Astrocyte (in vitro differentiated cells and primary cell): Measurements from ENCODE around the gene CAPN12. TPM values are rescaled to one million over a fixed set of nuclear protein-coding genes. Genes with fewer than 3 reads are reported as not detected.

Source experiments
- DNase-seq: peaks from one replicate; pipeline ENCODE4 v3.0.0-alpha.2; 2010; ENCODE audit warnings: low read depth
- FAIRE-seq: peaks from 2 replicates; lab custom pipeline; 2011; peaks lifted over from hg19 to GRCh38; lab: Jason Lieb, UNC
- H2AFZ ChIP-seq: 2 replicates; pipeline ENCODE4 v1.6.0; 2012; ENCODE audit warnings: low read depth, low read length, inconsistent platforms
- H3K27ac ChIP-seq: 2 replicates; pipeline ENCODE4 v1.5.1; 2011; ENCODE audit warnings: low read depth, low read length, inconsistent platforms
- H3K27me3 ChIP-seq: 2 replicates; pipeline ENCODE4 v1.6.0; 2011; ENCODE audit warnings: low read length, inconsistent platforms; ENCODE audit not compliant: insufficient read depth
- H3K36me3 ChIP-seq: 2 replicates; pipeline ENCODE4 v1.5.1; 2011; ENCODE audit warnings: low read length, inconsistent platforms; ENCODE audit not compliant: insufficient read depth
- H3K4me1 ChIP-seq: 2 replicates; pipeline ENCODE4 v1.5.1; 2011; ENCODE audit warnings: low read length, inconsistent platforms; ENCODE audit not compliant: insufficient read depth
- H3K4me2 ChIP-seq: 2 replicates; pipeline ENCODE4 v1.6.0; 2012; ENCODE audit warnings: low read length, inconsistent platforms
- H3K4me3 ChIP-seq: 2 replicates; pipeline ENCODE4 v1.5.1; 2011; ENCODE audit warnings: low read depth, mild to moderate bottlenecking, low read length, inconsistent platforms; ENCODE audit not compliant: insufficient read depth
- H3K79me2 ChIP-seq: 2 replicates; pipeline ENCODE4 v1.6.0; 2012; ENCODE audit warnings: mild to moderate bottlenecking, low read length, inconsistent platforms; ENCODE audit not compliant: insufficient read depth
- H3K9ac ChIP-seq: 2 replicates; pipeline ENCODE4 v1.6.0; 2012; ENCODE audit warnings: mild to moderate bottlenecking, low read length, inconsistent platforms
- H3K9me3 ChIP-seq: 2 replicates; pipeline ENCODE4 v1.5.1; 2012; ENCODE audit warnings: low read depth, mild to moderate bottlenecking, low read length, inconsistent platforms; ENCODE audit not compliant: insufficient read depth
- H4K20me1 ChIP-seq: 2 replicates; pipeline ENCODE4 v1.6.0; 2012; ENCODE audit warnings: low read length, inconsistent platforms; ENCODE audit not compliant: insufficient read depth
- H3K27ac Mint-ChIP-seq: one replicate; pipeline ENCODE4 v1.8.0; 2021; ENCODE audit warnings: mild to moderate bottlenecking, mixed read lengths; ENCODE audit not compliant: unreplicated experiment
- H3K27me3 Mint-ChIP-seq: one replicate; pipeline ENCODE4 v1.8.0; 2021; ENCODE audit warnings: low read depth, mixed read lengths; ENCODE audit not compliant: unreplicated experiment
- H3K36me3 Mint-ChIP-seq: one replicate; pipeline ENCODE4 v1.8.0; 2021; ENCODE audit warnings: low read depth, mixed read lengths; ENCODE audit not compliant: unreplicated experiment
- H3K4me1 Mint-ChIP-seq: one replicate; pipeline ENCODE4 v1.8.0; 2021; ENCODE audit warnings: low read depth, mixed read lengths; ENCODE audit not compliant: unreplicated experiment
- H3K4me3 Mint-ChIP-seq: one replicate; pipeline ENCODE4 v1.8.0; 2021; ENCODE audit warnings: mild to moderate bottlenecking, moderate library complexity, mixed read lengths; ENCODE audit not compliant: unreplicated experiment
- H3K9me3 Mint-ChIP-seq: one replicate; pipeline ENCODE4 v1.8.0; 2021; ENCODE audit warnings: mild to moderate bottlenecking, mixed read lengths; ENCODE audit not compliant: unreplicated experiment
- CTCF ChIP-seq: IDR thresholded peaks from 2 replicates; pipeline ENCODE4 v1.5.1; 2011; ENCODE audit warnings: low read depth, mild to moderate bottlenecking, inconsistent platforms, low read length, moderate library complexity; ENCODE audit not compliant: insufficient read depth
- EZH2 ChIP-seq: IDR thresholded peaks from 2 replicates; pipeline ENCODE4 v1.6.1; 2012; ENCODE audit warnings: mild to moderate bottlenecking, low read length, inconsistent platforms; ENCODE audit not compliant: insufficient read depth
- total RNA-seq: library from RNA; stranded (reverse); gene quantifications from 2 replicates; pipeline ENCODE4 v1.2.1, GENCODE V29; 2021

The CAPN12 gene
- total RNA-seq, 1 donor from 2014 or later = 4.6 TPM

DNA sequence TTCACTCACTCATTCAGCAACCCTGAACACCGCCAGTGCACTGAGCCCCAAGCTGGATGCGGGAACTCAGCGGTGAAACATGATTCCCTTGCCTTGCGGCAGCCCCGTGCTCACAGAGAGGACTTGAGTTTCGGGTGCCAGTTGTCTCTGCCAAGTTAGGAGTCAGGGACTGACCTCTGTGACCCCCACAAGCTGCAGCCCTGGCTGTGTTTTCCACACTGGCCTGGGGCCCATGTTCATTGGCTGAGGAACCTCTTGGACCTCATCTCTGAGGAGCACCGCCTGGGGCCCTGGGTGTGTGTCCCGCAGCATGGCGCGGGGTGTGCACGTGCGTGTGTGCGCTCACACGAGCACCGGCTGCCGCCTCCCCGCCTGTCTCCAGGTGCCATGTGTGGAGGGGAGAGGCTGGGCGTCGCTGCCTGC, 31.0 kb downstream of the CAPN12 start:
- Histone ChIP-seq H4K20me1 (peaks cover 81% of the 10 kb centered on the region), H3K4me3 (no peak overlapping the region), H3K79me2 (peaks cover 72% of the 10 kb centered on the region), H3K4me1 (peaks cover 35% of the 10 kb centered on the region), H3K27me3 (no peaks in the 10 kb centered on the region), H3K9me3 (no peaks in the 10 kb centered on the region), H3K4me2 (no peak overlapping the region), H3K36me3 (peaks cover 59% of the 10 kb centered on the region), H3K9ac (no peak overlapping the region), H2AFZ (no peak overlapping the region), H3K27ac (no peak overlapping the region)
- Mint-ChIP-seq H3K27ac (no peak overlapping the region), H3K9me3 (no peaks in the 10 kb centered on the region), H3K36me3 (peaks cover 24% of the 10 kb centered on the region), H3K4me3 (no peak overlapping the region), H3K27me3 (no peaks in the 10 kb centered on the region), H3K4me1 (peaks cover 25% of the 10 kb centered on the region)
- no peak for DNase-seq
- TF ChIP-seq CTCF (no peak), EZH2 (no peak)
- no peak for FAIRE-seq

GRCh38 chr19:38712161-38712748, 32.0 kb downstream of the CAPN12 start:
- Histone ChIP-seq H3K4me2 (peak overlapping the region; percentile 13), H3K9ac (peak overlapping the region; percentile 51), H3K4me3 (no peak overlapping the region), H3K27me3 (no peaks in the 10 kb centered on the region), H3K9me3 (no peaks in the 10 kb centered on the region), H3K36me3 (peaks cover 58% of the 10 kb centered on the region), H3K79me2 (peaks cover 77% of the 10 kb centered on the region), H2AFZ (no peak overlapping the region), H3K27ac (peak overlapping the region; percentile 52), H3K4me1 (peaks cover 43% of the 10 kb centered on the region), H4K20me1 (peaks cover 82% of the 10 kb centered on the region)
- Mint-ChIP-seq H3K36me3 (peaks cover 28% of the 10 kb centered on the region), H3K4me1 (peaks cover 32% of the 10 kb centered on the region), H3K27ac (peak overlapping the region; percentile 62), H3K27me3 (no peaks in the 10 kb centered on the region), H3K9me3 (no peaks in the 10 kb centered on the region), H3K4me3 (peak overlapping the region; percentile 45)
- TF ChIP-seq CTCF (no peak), EZH2 (no peak)
- FAIRE-seq (no peak), DNase-seq (no peak)

- peaks cover 57% of the 10 kb centered on the region for H3K36me3 ChIP-seq
- Mint-ChIP-seq H3K27me3 (no peaks in the 10 kb centered on the region), H3K9me3 (no peaks in the 10 kb centered on the region), H3K4me3 (peak overlapping the region; percentile 45), H3K36me3 (peaks cover 28% of the 10 kb centered on the region), H3K27ac (peak overlapping the region; percentile 62), H3K4me1 (peaks cover 34% of the 10 kb centered on the region)
- peaks cover 49% of the 10 kb centered on the region for H3K4me1 ChIP-seq
- no peaks in the 10 kb centered on the region for H3K27me3 ChIP-seq
- peaks cover 77% of the 10 kb centered on the region for H3K79me2 ChIP-seq
- H3K9me3 ChIP-seq = no peaks in the 10 kb centered on the region
- H2AFZ ChIP-seq = no peak overlapping the region
- peak overlapping the region; percentile 34 for H3K4me2 ChIP-seq
- FAIRE-seq (peak; percentile 13), DNase-seq (peak; percentile 91)
- no peak overlapping the region for H3K4me3 ChIP-seq
- TF ChIP-seq EZH2 (no peak), CTCF (no peak)
- peak overlapping the region; percentile 56 for H3K9ac ChIP-seq
- peaks cover 81% of the 10 kb centered on the region for H4K20me1 ChIP-seq
- peak overlapping the region; percentile 68 for H3K27ac ChIP-seq
Measured at GRCh38 chr19:38711726-38712153, 32.5 kb downstream of the CAPN12 start.
